ENCODE measurements around the gene P2RY14. TPM values are rescaled to one million over a fixed set of nuclear protein-coding genes. Genes with fewer than 3 reads are reported as not detected.

Gene P2RY14
- total RNA-seq, 1 experiment from 2014 or later = not detected

- TF ChIP-seq IRF2 (CRISPR knock-in tag; IDR thresholded peaks at IDR 0.05; ENCODE audit: borderline replicate concordance, low read depth) (no peak), JUN (CRISPR knock-in tag; IDR thresholded peaks at IDR 0.05) (no peak)
Measured at GRCh38 chr3:151276687-151277042, 1.7 kb downstream of the P2RY14 start (continued).

DNA sequence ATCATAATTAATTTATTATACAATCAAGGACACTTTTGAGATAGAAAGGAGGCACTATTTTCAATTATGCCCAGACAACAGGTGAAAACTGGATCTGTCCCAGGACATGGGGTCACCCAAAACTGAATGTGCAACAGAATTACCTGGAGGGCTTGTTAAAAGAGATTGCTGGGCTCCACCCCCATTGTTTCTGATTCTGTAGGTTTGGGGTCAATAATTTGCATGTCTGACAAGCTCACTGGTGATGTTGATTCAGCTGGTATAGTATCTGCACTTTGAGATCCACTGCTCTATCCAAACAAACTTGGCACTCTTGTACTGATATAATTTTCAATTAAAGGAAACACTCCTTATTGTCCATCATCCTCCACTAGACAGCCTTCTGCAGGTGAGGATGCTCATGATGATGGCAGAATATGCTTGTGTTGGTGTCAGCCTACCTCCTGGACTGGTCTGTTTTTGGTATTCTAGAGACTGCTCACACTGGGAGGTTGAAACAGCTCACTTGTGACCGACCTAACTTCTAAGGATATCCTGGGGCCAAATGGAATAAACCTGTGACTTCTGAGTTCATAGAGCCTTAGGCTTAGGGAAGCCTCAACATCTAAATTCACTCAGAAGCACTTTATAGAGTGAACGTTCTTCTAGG lies 2.2 kb downstream of the P2RY14 start:
- H3K9me3 Mint-ChIP-seq = no peaks in the 10 kb centered on the region
- POLR2A ChIA-PET = no interaction called here
- H3K4me3 Mint-ChIP-seq = no peak overlapping the region
- H3K4me1 Mint-ChIP-seq = peaks cover 16% of the 10 kb centered on the region
- no peaks in the 10 kb centered on the region for H3K36me3 Mint-ChIP-seq
- 0 out of 2 replicates have a peak overlapping the region, but pooled peaks have one; percentile 42 for H3K27ac Mint-ChIP-seq
- TF ChIP-seq CDX4 (CRISPR knock-in tag; IDR thresholded peaks at IDR 0.05; ENCODE audit: borderline replicate concordance) (no peak), ATF1 (CRISPR knock-in tag; IDR thresholded peaks at IDR 0.05) (no peak), ZNF138 (CRISPR knock-in tag; conservative IDR thresholded peaks at IDR 0.05) (no peak), FOXJ3 (CRISPR knock-in tag; IDR thresholded peaks at IDR 0.05; ENCODE audit: borderline replicate concordance) (no peak), NFE2L1 (CRISPR knock-in tag; IDR thresholded peaks at IDR 0.05) (no peak), CREB1 (CRISPR knock-in tag; IDR thresholded peaks at IDR 0.05) (no peak), GTF2I (CRISPR knock-in tag; conservative IDR thresholded peaks at IDR 0.05) (no peak), ZNF416 (CRISPR knock-in tag; IDR thresholded peaks at IDR 0.05) (no peak), IRF1 (CRISPR knock-in tag; IDR thresholded peaks at IDR 0.05) (no peak), MYBL2 (CRISPR knock-in tag; IDR thresholded peaks at IDR 0.05) (no peak), NFYB (CRISPR knock-in tag; conservative IDR thresholded peaks at IDR 0.05; ENCODE audit: low read depth) (no peak), E2F5 (CRISPR knock-in tag; IDR thresholded peaks at IDR 0.05) (no peak), ZNF232 (CRISPR knock-in tag; IDR thresholded peaks at IDR 0.05) (no peak), ZNF263 (CRISPR knock-in tag; IDR thresholded peaks at IDR 0.05; ENCODE audit: low read depth) (no peak)
- TF ChIP-seq, protein P1, sequence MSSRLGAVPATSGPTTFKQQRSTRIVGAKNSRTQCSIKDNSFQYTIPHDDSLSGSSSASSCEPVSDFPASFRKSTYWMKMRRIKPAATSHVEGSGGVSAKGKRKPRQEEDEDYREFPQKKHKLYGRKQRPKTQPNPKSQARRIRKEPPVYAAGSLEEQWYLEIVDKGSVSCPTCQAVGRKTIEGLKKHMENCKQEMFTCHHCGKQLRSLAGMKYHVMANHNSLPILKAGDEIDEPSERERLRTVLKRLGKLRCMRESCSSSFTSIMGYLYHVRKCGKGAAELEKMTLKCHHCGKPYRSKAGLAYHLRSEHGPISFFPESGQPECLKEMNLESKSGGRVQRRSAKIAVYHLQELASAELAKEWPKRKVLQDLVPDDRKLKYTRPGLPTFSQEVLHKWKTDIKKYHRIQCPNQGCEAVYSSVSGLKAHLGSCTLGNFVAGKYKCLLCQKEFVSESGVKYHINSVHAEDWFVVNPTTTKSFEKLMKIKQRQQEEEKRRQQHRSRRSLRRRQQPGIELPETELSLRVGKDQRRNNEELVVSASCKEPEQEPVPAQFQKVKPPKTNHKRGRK (CRISPR knock-in tag; IDR thresholded peaks at IDR 0.05; ENCODE audit: borderline replicate concordance) = no peak
- TF ChIP-seq, protein P2, sequence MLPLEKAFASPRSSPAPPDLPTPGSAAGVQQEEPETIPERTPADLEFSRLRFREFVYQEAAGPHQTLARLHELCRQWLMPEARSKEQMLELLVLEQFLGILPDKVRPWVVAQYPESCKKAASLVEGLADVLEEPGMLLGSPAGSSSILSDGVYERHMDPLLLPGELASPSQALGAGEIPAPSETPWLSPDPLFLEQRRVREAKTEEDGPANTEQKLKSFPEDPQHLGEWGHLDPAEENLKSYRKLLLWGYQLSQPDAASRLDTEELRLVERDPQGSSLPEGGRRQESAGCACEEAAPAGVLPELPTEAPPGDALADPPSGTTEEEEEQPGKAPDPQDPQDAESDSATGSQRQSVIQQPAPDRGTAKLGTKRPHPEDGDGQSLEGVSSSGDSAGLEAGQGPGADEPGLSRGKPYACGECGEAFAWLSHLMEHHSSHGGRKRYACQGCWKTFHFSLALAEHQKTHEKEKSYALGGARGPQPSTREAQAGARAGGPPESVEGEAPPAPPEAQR (CRISPR knock-in tag; IDR thresholded peaks at IDR 0.05) = no peak
- TF ChIP-seq, protein P3, sequence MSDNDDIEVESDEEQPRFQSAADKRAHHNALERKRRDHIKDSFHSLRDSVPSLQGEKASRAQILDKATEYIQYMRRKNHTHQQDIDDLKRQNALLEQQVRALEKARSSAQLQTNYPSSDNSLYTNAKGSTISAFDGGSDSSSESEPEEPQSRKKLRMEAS (CRISPR knock-in tag; IDR thresholded peaks at IDR 0.05) = no peak
- CTCF ChIA-PET = no interaction called here
- DNase-seq (ENCODE audit: low spot score) (no peak), ATAC-seq (peak; percentile 75)
- peaks cover 2% of the 10 kb centered on the region; the same call in 1 of the 2 replicates for H3K27me3 Mint-ChIP-seq (ENCODE audit: low read depth)

- H3K4me3 Mint-ChIP-seq = no peak overlapping the region
- H3K27me3 Mint-ChIP-seq (ENCODE audit: low read depth) = peaks cover 2% of the 10 kb centered on the region; the same call in 1 of the 2 replicates
- ATAC-seq (no peak), DNase-seq (ENCODE audit: low spot score) (no peak)
- H3K27ac Mint-ChIP-seq = no peak overlapping the region; the same call in 1 of the 2 replicates
- TF ChIP-seq ERG (CRISPR knock-in tag; IDR thresholded peaks at IDR 0.05) (no peak), ESRRA (CRISPR knock-in tag; IDR thresholded peaks at IDR 0.05; ENCODE audit: borderline replicate concordance) (no peak), FOXJ3 (CRISPR knock-in tag; IDR thresholded peaks at IDR 0.05; ENCODE audit: borderline replicate concordance) (no peak), KAT7 (CRISPR knock-in tag; IDR thresholded peaks at IDR 0.05; ENCODE audit: borderline replicate concordance) (no peak), TEAD1 (CRISPR knock-in tag; IDR thresholded peaks at IDR 0.05) (no peak), ZNF219 (CRISPR knock-in tag; IDR thresholded peaks at IDR 0.05; ENCODE audit: borderline replicate concordance) (no peak), MLX (CRISPR knock-in tag; IDR thresholded peaks at IDR 0.05) (no peak), ZNF138 (CRISPR knock-in tag; conservative IDR thresholded peaks at IDR 0.05) (no peak)
- ChIA-PET POLR2A (no interaction called here), CTCF (no interaction called here)
- H3K4me1 Mint-ChIP-seq = peaks cover 19% of the 10 kb centered on the region
- H3K36me3 Mint-ChIP-seq = no peaks in the 10 kb centered on the region
- H3K9me3 Mint-ChIP-seq = no peaks in the 10 kb centered on the region
Measured at GRCh38 chr3:151275091-151275490, 3.3 kb downstream of the P2RY14 start.
